ENCODE data around the gene ZNF579.

Gene ZNF579

GRCh38 chr19:55611983-55612645 is 31.5 kb upstream of the ZNF579 start:
- DNase-seq (ENCODE audit: low read depth) = no peak

GRCh38 chr19:55611300-55611982 is 30.8 kb upstream of the ZNF579 start:
- DNase-seq (ENCODE audit: low read depth) = no peak

DNA sequence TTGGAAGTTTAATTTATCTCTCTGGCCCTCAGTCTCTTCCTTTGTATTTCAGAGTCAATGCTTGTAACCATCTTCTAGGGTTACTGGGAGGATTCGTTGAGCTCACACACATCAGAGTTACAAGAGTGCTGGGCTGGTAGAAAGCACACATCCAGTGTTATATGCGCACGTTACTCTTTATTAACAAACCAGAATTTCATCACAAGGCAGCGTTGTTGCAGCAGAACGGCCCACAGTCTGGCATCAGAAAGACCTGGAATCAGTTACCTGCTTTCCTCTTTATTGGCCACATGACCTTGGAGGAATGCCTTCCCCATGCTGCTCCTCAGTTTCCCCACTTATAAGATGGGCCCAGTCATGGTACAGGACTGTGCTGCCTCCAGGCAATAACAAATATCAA is 28.7 kb upstream of the ZNF579 start:
- no peak for DNase-seq (ENCODE audit: low read depth)

DNA sequence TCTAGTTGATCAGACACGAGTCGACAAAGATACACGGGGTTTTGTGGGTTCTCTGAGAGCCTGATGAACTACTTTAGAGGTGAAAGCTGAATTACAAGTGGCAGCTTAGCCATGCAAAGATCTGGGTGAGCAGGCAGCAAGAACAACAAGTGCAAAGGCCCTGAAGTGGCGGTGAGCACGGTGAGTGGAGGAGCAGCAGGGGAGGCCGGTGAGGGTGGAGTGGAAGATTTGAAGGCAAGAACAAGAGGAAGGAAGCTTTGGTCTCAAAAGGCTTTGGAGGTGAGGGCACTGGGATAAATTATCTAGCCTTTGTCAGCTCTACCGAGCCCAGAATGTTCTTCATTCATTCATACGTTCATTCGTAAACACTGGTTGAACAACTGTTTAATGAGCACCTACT is 26.2 kb upstream of the ZNF579 start:
- DNase-seq (ENCODE audit: low read depth) = no peak

GRCh38 chr19:55606471-55606787 is 25.8 kb upstream of the ZNF579 start:
- DNase-seq (ENCODE audit: low read depth) = no peak

DNA sequence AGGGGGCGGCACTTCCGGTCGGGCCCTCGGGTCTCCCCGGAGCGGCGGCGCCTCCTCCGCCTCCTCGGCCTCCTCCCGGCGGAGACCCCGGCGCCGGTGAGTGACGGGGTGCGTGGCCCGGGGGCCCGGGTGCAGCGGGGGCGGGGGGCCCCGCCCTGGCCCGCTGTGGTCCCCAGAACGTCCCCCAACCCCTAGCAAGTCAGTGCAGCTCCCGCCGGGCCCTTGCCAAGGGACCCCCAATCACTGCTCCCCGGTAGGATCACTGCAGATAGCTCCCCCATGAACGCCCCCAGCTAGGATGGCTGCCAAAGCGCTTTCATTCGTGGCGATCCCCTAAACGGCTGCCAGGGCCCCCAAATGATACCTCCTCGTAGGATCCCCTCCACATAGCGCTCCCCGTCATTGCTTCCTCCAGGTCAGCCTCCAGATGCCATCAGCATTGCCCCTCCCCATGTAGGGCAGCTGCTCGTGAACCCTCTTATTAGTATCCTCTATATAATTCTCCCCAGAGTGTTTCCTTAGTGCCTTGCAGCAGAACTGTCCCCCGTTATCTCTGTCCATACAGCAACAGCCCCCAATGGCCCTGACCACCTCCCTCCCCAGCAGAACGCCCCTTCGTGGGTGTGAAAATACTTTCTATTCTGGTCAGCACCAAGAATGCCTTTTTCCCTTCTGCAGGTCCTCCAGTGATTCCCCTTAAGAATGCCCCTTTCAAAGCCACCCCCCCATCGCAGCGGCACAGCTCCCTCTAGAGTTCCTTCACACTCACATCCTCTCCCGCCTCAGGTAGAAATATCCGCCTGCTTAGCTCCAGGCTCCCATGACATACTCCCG is 25.2 kb upstream of the ZNF579 start, which contains the start of gene ZNF865:
ZNF865 (plus strand) TSS at position 11 of the 834 bp plus-strand sequence. CDS start 7,972 bp downstream, outside the sequence.
- DNase-seq (ENCODE audit: low read depth) = peak; percentile 66

GRCh38 chr19:55605207-55605636 is 24.6 kb upstream of the ZNF579 start:
- DNase-seq (ENCODE audit: low read depth) = peak; percentile 99

GRCh38 chr19:55603581-55604292 is 23.1 kb upstream of the ZNF579 start:
- no peak for DNase-seq (ENCODE audit: low read depth)

- no peak for DNase-seq (ENCODE audit: low read depth)
These were observed 22.5 kb upstream of the ZNF579 start for GRCh38 chr19:55603115-55603514.

DNA sequence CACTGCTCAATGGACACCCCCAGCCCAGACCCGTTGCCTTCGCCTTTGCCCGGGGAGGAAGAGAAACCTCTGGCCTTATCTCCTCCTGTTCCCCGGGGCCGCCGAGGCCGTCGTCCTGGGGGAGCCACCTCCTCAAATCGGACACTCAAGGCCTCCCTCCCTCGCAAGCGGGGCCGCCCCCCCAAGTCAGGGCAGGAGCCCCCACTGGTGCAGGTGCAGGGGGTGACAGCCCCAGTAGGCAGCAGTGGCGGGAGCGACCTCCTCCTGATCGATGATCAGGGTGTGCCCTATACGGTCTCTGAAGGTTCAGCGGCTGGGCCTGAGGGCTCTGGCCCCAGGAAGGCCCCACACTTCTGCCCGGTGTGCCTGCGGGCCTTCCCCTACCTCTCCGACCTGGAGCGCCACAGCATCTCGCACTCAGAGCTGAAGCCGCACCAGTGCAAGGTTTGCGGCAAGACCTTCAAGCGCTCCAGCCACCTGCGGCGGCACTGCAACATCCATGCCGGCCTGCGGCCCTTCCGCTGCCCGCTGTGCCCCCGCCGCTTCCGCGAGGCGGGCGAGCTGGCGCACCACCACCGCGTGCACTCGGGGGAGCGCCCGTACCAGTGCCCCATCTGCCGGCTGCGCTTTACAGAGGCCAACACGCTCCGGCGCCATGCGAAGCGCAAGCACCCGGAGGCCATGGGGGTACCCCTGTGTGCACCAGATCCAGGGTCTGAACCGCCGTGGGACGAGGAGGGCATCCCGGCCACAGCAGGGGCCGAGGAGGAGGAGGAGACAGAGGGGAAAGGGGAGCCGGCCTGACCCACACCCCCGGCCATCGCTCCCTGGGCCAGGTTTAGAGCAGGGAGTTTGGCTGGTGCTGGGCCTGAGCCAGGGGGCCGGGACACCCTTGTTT is 21.7 kb upstream of the ZNF579 start:
- no peak for DNase-seq (ENCODE audit: low read depth)

DNA sequence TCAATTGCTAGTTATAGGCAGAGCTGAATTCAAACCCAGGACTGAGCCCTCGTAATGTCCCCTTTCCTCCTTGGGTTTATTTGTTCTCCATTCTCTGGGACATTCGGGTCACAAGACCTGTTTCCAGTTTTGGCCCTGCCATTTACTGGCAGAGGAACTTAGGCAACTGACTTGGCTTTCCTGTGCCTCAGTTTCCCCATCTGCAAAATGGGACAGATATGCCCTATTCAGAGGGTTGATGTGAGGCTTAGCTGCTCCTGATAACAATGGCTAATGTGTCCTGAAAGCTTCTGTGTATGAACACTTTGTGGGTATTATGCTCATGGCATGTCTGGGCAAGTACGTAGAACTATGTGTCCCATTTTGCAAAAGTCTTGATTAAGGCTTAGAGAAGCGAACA is 20.4 kb upstream of the ZNF579 start:
- no peak for DNase-seq (ENCODE audit: low read depth)

GRCh38 chr19:55600662-55601028 is 20.0 kb upstream of the ZNF579 start:
- no peak for DNase-seq (ENCODE audit: low read depth)

GRCh38 chr19:55599842-55600661 is 19.4 kb upstream of the ZNF579 start, which contains the start of gene ZNF524:
ZNF524 (plus strand) TSS chr19:55600288; CDS start chr19:55602113, 1,825 bp downstream.
- DNase-seq (ENCODE audit: low read depth) = peak; percentile 78

DNA sequence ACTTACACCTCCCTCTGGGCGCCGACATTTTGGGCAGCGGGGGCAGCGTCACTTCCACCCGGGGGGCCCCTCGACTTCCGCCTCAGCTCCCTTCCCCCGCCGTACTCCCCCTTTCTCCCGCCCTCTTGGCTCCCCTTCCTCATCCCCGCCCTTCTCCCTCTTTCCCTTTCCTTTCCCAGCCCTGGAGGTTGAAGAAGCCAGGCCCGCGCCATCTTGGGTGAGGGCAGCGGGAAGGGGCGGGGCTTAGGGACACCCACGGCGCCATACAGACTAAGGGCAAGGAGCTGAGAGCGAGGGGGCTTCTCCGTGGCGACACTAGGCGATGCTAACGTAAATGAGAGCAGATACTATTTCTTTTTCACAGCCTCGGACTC is 18.8 kb upstream of the ZNF579 start, which contains the start of gene FIZ1:
FIZ1 (minus strand) TSS at position 50 of the 374 bp plus-strand sequence. CDS start 1,652 bp downstream, outside the sequence.
- peak; percentile 97 for DNase-seq (ENCODE audit: low read depth)

DNA sequence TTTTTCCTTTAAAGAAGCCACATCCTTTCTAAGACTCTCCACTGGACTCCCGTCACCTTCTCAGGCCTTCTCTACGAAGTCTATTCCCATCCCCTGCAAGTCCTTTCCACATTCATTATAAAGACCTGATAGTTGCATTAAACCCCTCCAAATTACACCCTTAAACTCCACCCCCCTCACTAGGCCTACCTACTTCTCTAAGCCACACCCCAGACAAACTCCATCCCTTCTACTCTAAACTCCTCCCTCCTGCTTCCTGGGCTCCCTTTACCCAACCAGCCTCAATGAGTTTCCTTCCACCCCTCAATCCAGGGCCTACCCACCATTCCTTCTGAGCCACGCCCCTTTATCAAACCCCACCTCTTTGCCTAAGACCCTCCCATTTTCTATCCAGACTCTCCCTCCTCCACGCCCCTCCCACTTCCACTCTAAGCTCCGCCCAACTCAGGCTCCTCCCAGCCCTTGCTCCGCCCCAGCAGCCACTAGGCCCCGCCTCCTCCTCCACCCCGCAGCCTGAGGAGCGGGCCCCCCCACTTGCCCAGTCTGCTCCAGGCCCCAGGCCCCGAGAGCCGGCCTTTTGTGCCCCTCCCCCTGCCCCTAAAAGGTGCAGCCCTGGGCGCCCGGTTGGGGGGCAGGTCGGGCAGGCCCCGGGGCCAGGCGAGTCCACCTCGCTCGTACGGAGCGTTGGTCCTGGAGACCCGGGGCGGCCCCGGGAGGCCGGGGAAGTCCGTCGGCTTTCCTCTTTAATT is 18.2 kb upstream of the ZNF579 start:
- peak; percentile 90 for DNase-seq (ENCODE audit: low read depth)

GRCh38 chr19:55598034-55598433 is 17.4 kb upstream of the ZNF579 start:
- no peak for DNase-seq (ENCODE audit: low read depth)

DNA sequence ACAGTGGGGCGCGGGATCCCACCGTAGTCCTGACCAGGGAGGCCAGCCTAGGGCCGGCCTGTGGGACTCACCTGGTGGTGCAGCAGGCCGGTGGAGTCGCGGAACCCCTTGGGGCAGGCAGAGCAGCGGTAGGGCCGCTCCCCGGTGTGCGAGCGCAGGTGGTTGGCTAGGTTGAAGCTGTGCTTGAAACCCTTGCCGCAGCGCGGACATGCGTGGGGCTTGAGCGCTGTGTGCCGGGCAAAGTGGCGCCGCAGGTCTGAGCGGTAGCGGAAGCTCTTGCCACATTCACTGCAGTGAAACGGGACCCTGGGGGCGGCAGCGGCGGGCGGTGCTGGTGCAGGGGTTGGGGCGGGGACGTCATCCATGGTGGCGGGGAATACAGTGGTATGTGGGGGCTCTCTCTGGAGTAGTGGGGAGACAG is 16.9 kb upstream of the ZNF579 start:
- no peak for DNase-seq (ENCODE audit: low read depth)

- DNase-seq (ENCODE audit: low read depth) = no peak
These were observed 15.7 kb upstream of the ZNF579 start for GRCh38 chr19:55596304-55596703.

DNA sequence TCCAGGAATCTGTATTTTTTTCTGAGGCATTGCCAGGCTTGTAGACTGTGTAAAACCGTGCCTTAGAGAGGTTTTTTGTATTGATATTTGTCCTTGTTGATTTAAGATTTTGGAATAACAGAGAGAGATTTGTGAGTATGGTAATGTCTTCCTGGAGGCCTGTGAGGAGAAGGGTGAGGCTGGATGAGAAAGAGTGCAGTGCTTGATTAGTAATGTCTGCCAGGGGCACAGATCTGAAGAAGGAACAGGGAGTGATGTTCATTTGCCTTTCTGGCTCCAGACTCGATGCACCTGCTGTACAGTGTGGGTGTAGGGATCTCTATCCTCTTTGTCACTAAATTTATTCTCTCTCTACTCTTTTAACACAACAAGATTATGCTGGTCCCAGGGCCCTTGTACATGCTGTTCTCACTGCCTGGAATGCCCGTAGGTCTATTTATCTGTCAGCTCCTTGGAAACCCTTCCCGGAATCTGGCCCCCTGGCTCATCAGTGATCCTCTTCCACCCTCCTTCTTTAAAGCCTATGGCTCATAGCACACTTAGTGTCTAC is 14.4 kb upstream of the ZNF579 start:
- no peak for DNase-seq (ENCODE audit: low read depth)
